HG02970 (cell line): ENCODE data around the gene MTFP1.
"Not testable (repeated sequence)": the region's sequence is repeated elsewhere in the genome, so short reads cannot be mapped to it uniquely, and the experiment has no call there.

Experiments
- ATAC-seq: cut with Tn5 transposase; IDR thresholded peaks from one replicate; pipeline ENCODE4 v1.9.1; 2021; ENCODE audit warnings: mild to moderate bottlenecking, moderate library complexity, moderate number of reproducible peaks; ENCODE audit not compliant: unreplicated experiment, low FRiP score

MTFP1 gene

DNA sequence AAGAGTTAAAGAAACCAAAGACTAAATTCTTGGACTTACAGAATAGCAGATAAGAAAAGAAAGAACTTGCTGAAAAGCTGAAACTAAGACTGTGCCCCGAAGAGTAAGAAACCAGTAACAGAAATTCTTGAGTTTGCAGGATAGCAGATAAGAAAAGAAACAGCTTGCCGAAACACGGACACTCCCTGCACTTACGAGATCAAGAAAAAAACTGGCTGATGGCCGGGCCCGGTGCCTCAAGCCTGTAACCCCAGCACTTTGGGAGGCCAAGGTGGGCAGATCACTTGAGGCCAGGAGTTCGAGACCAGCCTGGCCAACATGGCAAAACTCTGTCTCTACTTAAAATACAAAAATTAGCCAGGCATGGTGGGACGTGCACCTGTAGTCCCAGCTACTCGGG, 25.9 kb downstream of the MTFP1 start:
- not testable (repeated sequence) for ATAC-seq

DNA sequence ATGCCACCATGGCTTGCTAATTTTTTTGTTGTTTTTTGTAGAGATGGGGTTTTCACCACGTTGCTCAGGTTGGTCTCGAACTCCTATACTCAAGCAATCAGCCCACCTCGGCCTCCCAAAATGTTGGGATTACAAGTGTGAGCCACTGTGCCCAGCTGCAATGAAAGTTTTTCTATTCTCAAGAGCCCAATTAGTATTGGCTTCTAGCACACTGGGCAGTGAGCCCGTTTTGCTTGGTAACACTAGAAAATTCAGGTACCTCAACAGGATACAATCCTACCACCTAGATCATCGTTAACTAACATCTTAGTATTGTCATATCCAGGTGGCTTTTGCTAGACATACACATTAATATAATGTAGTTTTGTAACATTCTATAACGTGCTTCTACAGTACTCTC, 27.3 kb downstream of the MTFP1 start:
- ATAC-seq = no peak

DNA sequence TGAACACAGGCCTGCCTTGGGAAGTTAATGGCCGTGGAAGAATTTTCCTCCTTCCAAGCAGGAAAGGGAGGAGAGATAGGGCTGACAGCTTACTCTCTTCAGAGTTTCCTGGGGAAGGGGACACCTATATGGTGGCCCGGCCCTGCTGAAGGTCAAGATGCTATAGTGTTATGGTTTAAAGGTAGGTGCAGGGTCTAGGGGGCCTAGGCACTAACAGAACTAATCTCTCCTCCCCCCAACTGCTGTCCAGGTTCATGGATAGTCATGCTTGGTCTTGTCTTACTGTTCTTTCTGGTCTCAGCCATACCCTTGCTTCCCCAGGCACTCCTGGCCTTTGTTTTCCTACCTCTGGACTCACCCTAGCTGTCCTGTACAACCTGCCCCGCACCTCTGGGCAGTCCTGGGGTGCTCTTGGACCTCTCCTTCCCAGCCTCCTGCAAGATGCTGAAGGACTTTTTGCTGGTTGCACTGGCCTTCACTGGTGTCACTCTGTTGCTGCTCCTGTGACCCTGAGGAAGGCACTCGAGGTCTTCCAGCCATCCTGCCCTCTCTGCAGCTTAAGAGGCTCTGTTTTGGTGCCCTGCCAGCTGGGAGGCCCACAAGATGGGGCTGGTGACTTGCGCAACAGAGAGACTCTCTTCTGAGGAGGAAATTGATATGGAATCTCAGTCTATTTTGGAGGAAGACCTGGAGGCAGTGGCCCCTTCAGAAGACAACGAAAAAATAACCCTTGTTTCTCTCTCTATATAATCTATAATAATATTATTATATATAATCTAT, 28.4 kb downstream of the MTFP1 start:
- ATAC-seq = no peak

- no peak for ATAC-seq
These were observed 29.7 kb downstream of the MTFP1 start for GRCh38 chr22:30455075-30455840.

- no peak for ATAC-seq
These were observed 32.4 kb downstream of the MTFP1 start for GRCh38 chr22:30457981-30458380.

DNA sequence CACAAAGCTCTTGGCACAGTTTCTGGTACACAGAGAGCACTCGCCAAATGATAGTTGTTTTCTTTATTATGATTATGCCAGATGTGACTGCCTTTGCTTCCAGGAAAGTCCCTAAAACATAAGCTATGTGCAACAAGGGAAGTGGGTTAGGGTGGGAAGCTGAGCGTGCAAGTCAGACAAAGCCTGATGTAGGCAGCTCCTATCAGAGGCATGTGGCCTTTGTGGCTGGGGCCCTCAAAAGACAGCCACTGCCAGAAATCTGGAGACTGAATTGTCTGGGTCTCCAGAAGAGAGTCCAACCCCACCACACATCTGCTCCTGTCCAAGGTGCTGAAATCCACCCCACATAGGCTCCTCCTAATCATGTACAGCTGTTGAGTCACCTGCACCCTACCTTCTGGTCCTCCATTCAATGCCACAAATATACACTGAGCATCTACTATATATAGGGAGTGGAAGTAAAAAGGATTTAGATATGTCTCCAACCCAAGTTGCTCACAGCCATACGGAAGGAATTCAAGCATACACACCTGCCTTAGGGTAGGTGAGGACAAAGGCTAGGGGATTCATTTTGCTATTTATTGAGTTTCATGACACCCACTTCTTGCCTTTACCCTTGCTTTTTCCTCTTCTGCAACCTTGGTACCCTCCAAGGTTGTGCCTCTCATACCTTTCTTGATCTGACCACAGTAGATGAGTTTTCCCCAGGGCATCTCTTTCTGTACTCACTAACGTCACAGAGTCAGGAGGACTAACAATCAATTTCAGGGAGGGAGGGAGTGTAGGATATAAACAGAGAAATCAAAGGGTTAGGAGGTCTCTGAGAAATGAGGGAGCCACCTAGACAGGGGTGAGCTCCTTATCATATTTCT, 33.8 kb downstream of the MTFP1 start:
- ATAC-seq = no peak

DNA sequence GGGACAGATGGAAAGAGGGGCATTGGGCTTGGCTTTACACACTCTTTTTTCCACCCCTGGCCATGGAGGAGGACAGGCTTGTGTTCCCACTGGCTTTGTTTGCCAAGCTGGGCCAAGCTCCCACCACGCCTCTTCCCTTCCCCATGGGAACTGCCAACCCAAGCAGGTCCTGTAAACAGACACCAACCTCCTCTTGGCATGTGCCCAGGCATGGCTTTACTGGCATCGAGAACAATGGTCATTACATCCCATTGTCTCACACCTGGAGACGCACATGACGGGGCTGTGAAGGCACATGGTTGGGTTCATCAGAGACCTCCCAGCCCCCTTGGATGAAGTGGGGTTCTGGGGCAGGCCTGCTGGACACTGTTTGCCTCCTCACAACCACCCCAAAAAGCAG, 34.6 kb downstream of the MTFP1 start:
- no peak for ATAC-seq

DNA sequence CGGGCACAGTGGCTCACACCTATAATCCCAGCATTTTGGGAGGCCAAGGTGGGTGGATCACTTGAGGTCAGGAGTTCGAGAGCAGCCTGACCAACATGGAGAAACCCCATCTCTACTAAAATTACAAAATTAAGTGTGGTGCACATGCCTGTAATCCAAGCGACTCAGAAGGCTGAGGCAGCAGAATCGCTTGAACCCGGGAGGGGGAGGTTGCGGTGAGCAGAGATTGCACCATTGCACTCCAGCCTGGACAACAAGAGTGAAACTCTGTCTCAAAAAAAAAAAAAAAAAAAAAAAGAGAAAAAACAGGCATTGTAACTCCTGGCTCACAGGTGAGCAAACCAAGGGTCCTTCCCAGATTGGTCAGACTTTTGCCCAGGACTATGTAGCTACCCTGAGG, 35.0 kb downstream of the MTFP1 start:
- not testable (repeated sequence) for ATAC-seq

- no peak for ATAC-seq
These were observed 43.6 kb downstream of the MTFP1 start for GRCh38 chr22:30469165-30469564.

DNA sequence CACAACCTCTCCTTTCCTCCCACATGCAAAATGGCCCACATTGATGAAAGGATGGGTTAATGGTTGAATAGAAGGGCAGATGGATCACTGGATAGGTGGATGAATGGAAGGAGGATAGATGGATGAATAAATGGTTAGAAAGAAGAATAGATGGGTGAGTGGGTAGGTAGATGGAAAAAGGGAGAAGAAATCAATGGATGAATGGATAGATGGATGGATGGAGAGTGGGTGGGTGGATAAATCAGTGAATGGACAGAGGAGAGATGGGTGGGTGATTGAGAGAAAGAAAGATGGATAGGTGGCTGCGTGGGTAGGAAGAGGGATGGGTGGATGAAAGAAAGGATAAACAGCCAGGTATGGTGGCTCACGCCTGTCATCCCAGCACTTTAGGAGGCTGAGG, 45.1 kb downstream of the MTFP1 start:
- ATAC-seq = no peak

GRCh38 chr22:30471616-30472318, 46.2 kb downstream of the MTFP1 start, which contains the start of gene SEC14L3:
Gene SEC14L3 (minus strand): TSS chr22:30472017. CDS start chr22:30471958, 59 bp downstream.
- ATAC-seq = no peak

DNA sequence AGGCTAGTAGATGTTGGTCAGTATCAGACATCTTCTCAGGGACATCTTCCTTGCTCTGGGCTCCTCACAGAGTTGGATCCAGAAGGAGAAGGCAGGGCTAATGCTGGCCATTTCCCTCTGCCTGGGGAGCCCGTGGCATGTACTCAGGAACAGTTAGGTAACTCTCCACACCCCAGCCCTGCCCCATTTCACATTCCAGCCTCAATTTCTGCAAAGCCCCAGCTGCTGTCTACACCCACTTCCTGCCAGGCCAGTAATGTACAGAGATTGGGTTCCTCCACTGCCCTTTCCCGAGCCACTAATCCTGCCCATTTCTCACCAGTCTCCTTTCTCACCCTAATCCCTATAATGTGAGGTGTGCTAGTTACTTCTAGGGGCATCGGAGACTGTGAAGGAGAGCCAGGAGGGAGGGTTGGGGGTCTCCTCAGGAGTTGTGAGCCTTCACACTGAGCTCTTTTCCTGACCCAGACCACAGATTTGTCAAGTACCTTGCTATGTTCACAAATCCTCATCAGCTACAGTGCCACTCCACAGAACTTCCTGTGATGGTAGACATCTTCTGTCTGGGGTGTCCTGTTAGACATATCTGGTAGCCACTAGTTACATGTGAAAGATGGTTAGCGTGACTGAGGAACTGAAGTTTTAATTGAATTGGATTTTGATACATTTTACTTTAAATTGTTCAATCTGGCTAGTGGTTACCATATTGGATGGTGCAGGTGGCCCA, 47.6 kb downstream of the MTFP1 start:
- no peak for ATAC-seq

- ATAC-seq = no peak
These were observed 48.6 kb downstream of the MTFP1 start for GRCh38 chr22:30474121-30474520.

DNA sequence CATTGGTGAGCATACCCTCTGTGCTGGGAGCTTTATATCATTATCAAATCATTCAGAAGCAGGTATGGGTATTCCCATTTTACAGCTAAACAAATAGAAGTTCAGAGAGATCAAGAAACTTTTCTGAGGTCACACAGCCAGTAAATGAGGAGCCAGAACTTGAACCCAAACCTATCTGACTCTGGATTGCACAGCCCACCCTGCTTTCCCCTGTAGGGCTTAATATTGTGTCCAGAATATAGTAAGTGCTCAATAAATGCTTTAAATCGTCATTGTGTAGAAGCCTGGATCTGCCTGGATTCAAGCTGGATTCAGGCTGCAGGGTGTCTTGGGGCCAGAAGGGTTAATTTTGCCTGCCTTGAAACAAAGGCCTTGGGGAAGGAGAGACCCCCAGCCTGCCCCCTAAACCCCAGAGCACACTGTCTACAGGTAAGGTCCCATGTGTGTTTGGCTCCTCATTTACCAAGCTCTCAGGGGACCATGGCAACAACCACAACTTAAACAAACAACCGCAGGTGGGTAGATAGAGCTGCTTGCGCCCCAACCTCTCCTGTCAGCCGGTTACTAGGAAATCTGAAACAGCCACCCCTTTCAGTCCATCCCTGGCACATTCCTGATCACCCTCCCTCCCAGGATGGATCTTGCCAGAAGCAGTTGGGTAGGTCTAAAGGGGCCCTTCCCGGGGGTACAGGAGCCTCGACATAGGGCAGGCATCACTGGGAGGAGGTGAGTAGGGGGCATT, 49.3 kb downstream of the MTFP1 start:
- no peak for ATAC-seq
